Mesendoderm (in vitro differentiated cells): Measurements from ENCODE around the gene HEATR5B.

Experiments
- DNase-seq: peaks from one replicate; pipeline ENCODE4 v3.0.0; 2013
- H2AK5ac ChIP-seq: 2 replicates; pipeline ENCODE4 v1.6.1; 2013; ENCODE audit warnings: low read length, inconsistent platforms
- H2BK120ac ChIP-seq: 2 replicates; pipeline ENCODE4 v1.6.1; 2013; ENCODE audit warnings: low read depth, mild to moderate bottlenecking, low read length, moderate library complexity, mixed read lengths
- H2BK15ac ChIP-seq: replicated peaks from 2 replicates; pipeline ENCODE4 v1.6.1; 2013; ENCODE audit warnings: low read depth, mild to moderate bottlenecking, moderate library complexity
- H2BK5ac ChIP-seq: 2 replicates; pipeline ENCODE4 v1.6.1; 2013; ENCODE audit warnings: low read length, inconsistent platforms
- H3K18ac ChIP-seq: 2 replicates; pipeline ENCODE4 v1.6.1; 2013; ENCODE audit warnings: mild to moderate bottlenecking, low read length, mixed read lengths
- H3K23ac ChIP-seq: one replicate; pipeline ENCODE4 v1.6.1; 2013; ENCODE audit warnings: low read length
- H3K27ac ChIP-seq: 2 replicates; pipeline ENCODE4 v1.5.1; 2013; ENCODE audit warnings: low read depth, mild to moderate bottlenecking, inconsistent platforms, low read length, moderate library complexity
- H3K27me3 ChIP-seq: 2 replicates; pipeline ENCODE4 v1.6.1; 2013; ENCODE audit warnings: low read length, control low read depth, mild to moderate bottlenecking, inconsistent platforms; ENCODE audit not compliant: insufficient read depth, poor library complexity
- H3K36me3 ChIP-seq: 2 replicates; pipeline ENCODE4 v1.6.1; 2013; ENCODE audit warnings: low read length, inconsistent platforms; ENCODE audit not compliant: control insufficient read depth, insufficient read depth
- H3K4ac ChIP-seq: one replicate; pipeline ENCODE4 v1.6.1; 2013; ENCODE audit warnings: low read depth, mild to moderate bottlenecking, low read length, moderate library complexity
- H3K4me1 ChIP-seq: 2 replicates; pipeline ENCODE4 v1.6.1; 2013; ENCODE audit warnings: low read depth, low read length, inconsistent platforms; ENCODE audit not compliant: control insufficient read depth
- H3K4me2 ChIP-seq: 2 replicates; pipeline ENCODE4 v1.6.1; 2013; ENCODE audit warnings: low read length
- H3K4me3 ChIP-seq: 2 replicates; pipeline ENCODE4 v1.5.1; 2013; ENCODE audit warnings: mild to moderate bottlenecking, low read length
- H3K56ac ChIP-seq: one replicate; pipeline ENCODE4 v1.6.1; 2013; ENCODE audit warnings: low read length
- H3K79me1 ChIP-seq: 2 replicates; pipeline ENCODE4 v1.6.1; 2013; ENCODE audit warnings: low read length, inconsistent platforms
- H3K79me2 ChIP-seq: 2 replicates; pipeline ENCODE4 v1.6.1; 2013; ENCODE audit warnings: mild to moderate bottlenecking, low read length; ENCODE audit not compliant: control insufficient read depth, insufficient read depth
- H3K9ac ChIP-seq: 2 replicates; pipeline ENCODE4 v1.6.1; 2013; ENCODE audit warnings: low read length, inconsistent platforms
- H4K5ac ChIP-seq: one replicate; pipeline ENCODE4 v1.6.1; 2013; ENCODE audit warnings: low read length
- H4K8ac ChIP-seq: one replicate; pipeline ENCODE4 v1.6.1; 2013; ENCODE audit warnings: low read depth, mild to moderate bottlenecking, control low read depth, low read length, moderate library complexity
- WGBS: extraction: QIAGEN DNeasy Blood & Tissue Kit; methylation state at CpG from one replicate; pipeline ENCODE4 v1.1.7; 2013; ENCODE audit warnings: low lambda C conversion rate, missing lambda C conversion rate; ENCODE audit not compliant: insufficient coverage; ENCODE audit errors: extremely low coverage; 5-methylcytosine and 5-hydroxymethylcytosine counted together

The HEATR5B gene

GRCh38 chr2:36975306-36975705 is 108.9 kb downstream of the HEATR5B start:
- no peaks in the 10 kb centered on the region for H3K79me1 ChIP-seq
- H2BK15ac ChIP-seq, result no peak overlapping the region
- no peak overlapping the region for H3K56ac ChIP-seq
- H4K5ac ChIP-seq, result no peak overlapping the region
- H2AK5ac ChIP-seq, result no peak overlapping the region
- H3K27ac ChIP-seq, result no peak overlapping the region
- WGBS, result no CpG with 5 or more reads among the region's 8 CpGs
- no peak overlapping the region for H2BK120ac ChIP-seq
- no peak overlapping the region for H2BK5ac ChIP-seq
- H4K8ac ChIP-seq, result no peak overlapping the region
- no peak overlapping the region for H3K4ac ChIP-seq
- H3K18ac ChIP-seq, result no peak overlapping the region
- H3K4me1 ChIP-seq, result no peaks in the 10 kb centered on the region
- H3K23ac ChIP-seq, result no peak overlapping the region
- no peak for DNase-seq
- H3K36me3 ChIP-seq, result no peaks in the 10 kb centered on the region
- no peak overlapping the region for H3K4me2 ChIP-seq
- H3K79me2 ChIP-seq, result no peaks in the 10 kb centered on the region
- no peak overlapping the region for H3K4me3 ChIP-seq
- H3K9ac ChIP-seq, result no peak overlapping the region
- H3K27me3 ChIP-seq, result no peaks in the 10 kb centered on the region

DNA sequence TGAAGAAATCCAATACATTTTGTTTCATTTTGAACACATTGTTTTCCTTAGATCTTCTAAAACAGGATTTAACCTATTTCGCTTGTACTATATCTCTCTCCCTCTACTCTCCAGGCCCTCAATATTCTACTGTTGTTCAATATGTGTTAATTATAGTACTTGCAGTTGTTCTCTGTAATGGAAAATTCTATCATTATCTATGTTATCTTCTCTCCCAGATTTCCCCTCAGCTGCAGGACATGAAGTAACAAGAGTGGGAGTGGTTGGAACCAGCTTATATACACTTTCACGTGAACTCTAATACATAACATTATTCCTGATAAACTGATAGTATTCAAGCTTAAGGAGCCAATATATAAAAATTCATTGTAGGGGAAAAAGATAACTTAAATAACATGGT is 110.9 kb downstream of the HEATR5B start:
- no peaks in the 10 kb centered on the region for H3K79me1 ChIP-seq
- H3K18ac ChIP-seq, result no peak overlapping the region
- H2BK5ac ChIP-seq, result no peak overlapping the region
- H3K79me2 ChIP-seq, result no peaks in the 10 kb centered on the region
- no peak overlapping the region for H3K56ac ChIP-seq
- no peaks in the 10 kb centered on the region for H3K4me1 ChIP-seq
- H2AK5ac ChIP-seq, result no peak overlapping the region
- no peak overlapping the region for H4K5ac ChIP-seq
- no peaks in the 10 kb centered on the region for H3K36me3 ChIP-seq
- H3K4me2 ChIP-seq, result no peak overlapping the region
- H2BK120ac ChIP-seq, result no peak overlapping the region
- no peaks in the 10 kb centered on the region for H3K27me3 ChIP-seq
- no peak overlapping the region for H4K8ac ChIP-seq
- H3K23ac ChIP-seq, result no peak overlapping the region
- no peak for DNase-seq
- WGBS, result no CpG with 5 or more reads among the region's 2 CpGs
- no peak overlapping the region for H2BK15ac ChIP-seq
- H3K4ac ChIP-seq, result no peak overlapping the region
- no peak overlapping the region for H3K9ac ChIP-seq
- no peak overlapping the region for H3K27ac ChIP-seq
- H3K4me3 ChIP-seq, result no peak overlapping the region

- Histone ChIP-seq H2BK120ac (no peak overlapping the region), H3K79me2 (no peaks in the 10 kb centered on the region), H3K56ac (no peak overlapping the region), H2BK15ac (no peak overlapping the region), H4K5ac (no peak overlapping the region), H2AK5ac (no peak overlapping the region), H3K4me1 (peaks cover 2% of the 10 kb centered on the region), H3K18ac (no peak overlapping the region), H3K9ac (no peak overlapping the region), H3K4ac (no peak overlapping the region), H3K27me3 (no peaks in the 10 kb centered on the region), H4K8ac (no peak overlapping the region), H3K36me3 (no peaks in the 10 kb centered on the region), H3K4me2 (no peak overlapping the region), H3K79me1 (no peaks in the 10 kb centered on the region), H2BK5ac (no peak overlapping the region), H3K27ac (no peak overlapping the region), H3K4me3 (no peak overlapping the region), H3K23ac (no peak overlapping the region)
- DNase-seq, result no peak
Observed at GRCh38 chr2:36971990-36972389, 112.2 kb downstream of the HEATR5B start.

GRCh38 chr2:36967236-36967876 is 116.8 kb downstream of the HEATR5B start:
- H2BK15ac ChIP-seq, result no peak overlapping the region
- no CpG with 5 or more reads among the region's 15 CpGs for WGBS
- H3K18ac ChIP-seq, result peak overlapping the region; percentile 42
- H3K4me1 ChIP-seq, result peaks cover 7% of the 10 kb centered on the region
- no peak overlapping the region for H2BK120ac ChIP-seq
- H3K23ac ChIP-seq, result no peak overlapping the region
- peak overlapping the region; percentile 96 for H3K56ac ChIP-seq
- H3K9ac ChIP-seq, result peak overlapping the region; percentile 90
- H3K4me2 ChIP-seq, result peak overlapping the region; percentile 90
- H3K79me1 ChIP-seq, result peaks cover 4% of the 10 kb centered on the region
- H3K27ac ChIP-seq, result peak overlapping the region; percentile 66
- no peak overlapping the region for H4K5ac ChIP-seq
- peak; percentile 29 for DNase-seq
- no peaks in the 10 kb centered on the region for H3K27me3 ChIP-seq
- no peak overlapping the region for H2BK5ac ChIP-seq
- peak overlapping the region; percentile 76 for H3K4me3 ChIP-seq
- peak overlapping the region; percentile 43 for H3K4ac ChIP-seq
- H2AK5ac ChIP-seq, result no peak overlapping the region
- H4K8ac ChIP-seq, result no peak overlapping the region
- no peaks in the 10 kb centered on the region for H3K36me3 ChIP-seq
- H3K79me2 ChIP-seq, result peaks cover 17% of the 10 kb centered on the region

- no peak within 1 kb of the TSS for H4K8ac ChIP-seq
- peak within 1 kb of the TSS; percentile 90 for H3K4me2 ChIP-seq
- H3K4me1 ChIP-seq, result peaks cover 13% of the 10 kb centered on the region
- H2BK15ac ChIP-seq, result no peak within 1 kb of the TSS
- H3K36me3 ChIP-seq, result no peaks in the 10 kb centered on the region
- H3K27me3 ChIP-seq, result no peaks in the 10 kb centered on the region
- H3K56ac ChIP-seq, result peak within 1 kb of the TSS; percentile 96
- H3K4me3 ChIP-seq, result peak within 1 kb of the TSS; percentile 76
- no peak within 1 kb of the TSS for H2AK5ac ChIP-seq
- peak; percentile 98 for DNase-seq
- WGBS, result no CpG with 5 or more reads among the region's 91 CpGs
- peaks cover 4% of the 10 kb centered on the region for H3K79me1 ChIP-seq
- peak within 1 kb of the TSS; percentile 86 for H2BK5ac ChIP-seq
- peak within 1 kb of the TSS; percentile 99 for H3K18ac ChIP-seq
- H3K9ac ChIP-seq, result peak within 1 kb of the TSS; percentile 90
- H3K27ac ChIP-seq, result peak within 1 kb of the TSS; percentile 99
- peak within 1 kb of the TSS; percentile 22 for H3K4ac ChIP-seq
- H3K23ac ChIP-seq, result no peak within 1 kb of the TSS
- no peak within 1 kb of the TSS for H4K5ac ChIP-seq
- peaks cover 24% of the 10 kb centered on the region for H3K79me2 ChIP-seq
- peak within 1 kb of the TSS; percentile 64 for H2BK120ac ChIP-seq
Observed at GRCh38 chr2:36966370-36967235, 117.6 kb downstream of the HEATR5B start, which contains the start of gene STRN. STRN (minus strand) TSS chr2:36966536; CDS start chr2:36966463, 73 bp downstream.
